Astrocyte (in vitro differentiated cells and primary cell): Measurements from ENCODE around the gene PPM1B. TPM values are rescaled to one million over a fixed set of nuclear protein-coding genes. Genes with fewer than 3 reads are reported as not detected.
A peak's percentile ranks its signal among the peaks of the same experiment; 100 is the strongest.
"Not testable (repeated sequence)": the region's sequence is repeated elsewhere in the genome, so short reads cannot be mapped to it uniquely, and the experiment has no call there.

ENCODE experiments used
- DNase-seq: peaks from one replicate; pipeline ENCODE4 v3.0.0-alpha.2; 2010; ENCODE audit warnings: low read depth
- FAIRE-seq: peaks from 2 replicates; lab custom pipeline; 2011; peaks lifted over from hg19 to GRCh38; lab: Jason Lieb, UNC
- H2AFZ ChIP-seq: 2 replicates; pipeline ENCODE4 v1.6.0; 2012; ENCODE audit warnings: low read depth, low read length, inconsistent platforms
- H3K27ac ChIP-seq: 2 replicates; pipeline ENCODE4 v1.5.1; 2011; ENCODE audit warnings: low read depth, low read length, inconsistent platforms
- H3K27me3 ChIP-seq: 2 replicates; pipeline ENCODE4 v1.6.0; 2011; ENCODE audit warnings: low read length, inconsistent platforms; ENCODE audit not compliant: insufficient read depth
- H3K36me3 ChIP-seq: 2 replicates; pipeline ENCODE4 v1.5.1; 2011; ENCODE audit warnings: low read length, inconsistent platforms; ENCODE audit not compliant: insufficient read depth
- H3K4me1 ChIP-seq: 2 replicates; pipeline ENCODE4 v1.5.1; 2011; ENCODE audit warnings: low read length, inconsistent platforms; ENCODE audit not compliant: insufficient read depth
- H3K4me2 ChIP-seq: 2 replicates; pipeline ENCODE4 v1.6.0; 2012; ENCODE audit warnings: low read length, inconsistent platforms
- H3K4me3 ChIP-seq: 2 replicates; pipeline ENCODE4 v1.5.1; 2011; ENCODE audit warnings: low read depth, mild to moderate bottlenecking, low read length, inconsistent platforms; ENCODE audit not compliant: insufficient read depth
- H3K79me2 ChIP-seq: 2 replicates; pipeline ENCODE4 v1.6.0; 2012; ENCODE audit warnings: mild to moderate bottlenecking, low read length, inconsistent platforms; ENCODE audit not compliant: insufficient read depth
- H3K9ac ChIP-seq: 2 replicates; pipeline ENCODE4 v1.6.0; 2012; ENCODE audit warnings: mild to moderate bottlenecking, low read length, inconsistent platforms
- H3K9me3 ChIP-seq: 2 replicates; pipeline ENCODE4 v1.5.1; 2012; ENCODE audit warnings: low read depth, mild to moderate bottlenecking, low read length, inconsistent platforms; ENCODE audit not compliant: insufficient read depth
- H4K20me1 ChIP-seq: 2 replicates; pipeline ENCODE4 v1.6.0; 2012; ENCODE audit warnings: low read length, inconsistent platforms; ENCODE audit not compliant: insufficient read depth
- H3K27ac Mint-ChIP-seq: one replicate; pipeline ENCODE4 v1.8.0; 2021; ENCODE audit warnings: mild to moderate bottlenecking, mixed read lengths; ENCODE audit not compliant: unreplicated experiment
- H3K27me3 Mint-ChIP-seq: one replicate; pipeline ENCODE4 v1.8.0; 2021; ENCODE audit warnings: low read depth, mixed read lengths; ENCODE audit not compliant: unreplicated experiment
- H3K36me3 Mint-ChIP-seq: one replicate; pipeline ENCODE4 v1.8.0; 2021; ENCODE audit warnings: low read depth, mixed read lengths; ENCODE audit not compliant: unreplicated experiment
- H3K4me1 Mint-ChIP-seq: one replicate; pipeline ENCODE4 v1.8.0; 2021; ENCODE audit warnings: low read depth, mixed read lengths; ENCODE audit not compliant: unreplicated experiment
- H3K4me3 Mint-ChIP-seq: one replicate; pipeline ENCODE4 v1.8.0; 2021; ENCODE audit warnings: mild to moderate bottlenecking, moderate library complexity, mixed read lengths; ENCODE audit not compliant: unreplicated experiment
- H3K9me3 Mint-ChIP-seq: one replicate; pipeline ENCODE4 v1.8.0; 2021; ENCODE audit warnings: mild to moderate bottlenecking, mixed read lengths; ENCODE audit not compliant: unreplicated experiment
- EZH2 ChIP-seq: IDR thresholded peaks from 2 replicates; pipeline ENCODE4 v1.6.1; 2012; ENCODE audit warnings: mild to moderate bottlenecking, low read length, inconsistent platforms; ENCODE audit not compliant: insufficient read depth
- total RNA-seq: library from RNA; stranded (reverse); gene quantifications from 2 replicates; pipeline ENCODE4 v1.2.1, GENCODE V29; 2021
- TF ChIP-seq, protein P1 (sequence below): IDR thresholded peaks from 2 replicates; pipeline ENCODE4 v1.5.1; 2011; ENCODE audit warnings: low read depth, mild to moderate bottlenecking, inconsistent platforms, low read length, moderate library complexity; ENCODE audit not compliant: insufficient read depth

Gene PPM1B
- total RNA-seq, 1 donor from 2014 or later: 39.4 TPM

DNA sequence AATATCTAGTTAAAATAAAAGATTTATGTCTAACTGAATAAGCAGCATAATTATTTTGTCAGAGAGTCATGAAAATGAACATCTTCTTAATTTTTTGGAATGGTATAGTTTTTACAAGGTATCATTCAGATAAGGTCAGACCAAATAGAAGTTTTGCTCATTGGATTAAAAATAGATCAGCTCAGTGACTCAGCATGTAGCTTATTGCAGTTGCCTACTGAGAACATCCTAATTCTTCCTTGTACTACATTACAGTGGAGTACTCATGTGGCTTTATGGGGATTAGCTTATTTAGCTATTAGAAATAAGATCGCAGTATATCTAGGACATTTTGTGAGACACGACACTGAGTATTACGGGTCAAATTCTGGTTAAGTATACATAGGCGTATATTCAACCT is 38.2 kb upstream of the PPM1B start:
- Mint-ChIP-seq H3K4me1 (peaks cover 11% of the 10 kb centered on the region), H3K9me3 (peaks cover 1% of the 10 kb centered on the region)
- H3K4me2 ChIP-seq: no peak overlapping the region

GRCh38 chr2:44131177-44131576 is 37.5 kb upstream of the PPM1B start:
- Histone ChIP-seq H3K9me3 (no peaks in the 10 kb centered on the region), H2AFZ (no peak overlapping the region), H3K27ac (no peak overlapping the region), H3K79me2 (no peaks in the 10 kb centered on the region), H4K20me1 (no peaks in the 10 kb centered on the region), H3K9ac (no peak overlapping the region), H3K4me3 (no peak overlapping the region), H3K4me2 (no peak overlapping the region), H3K4me1 (peaks cover 11% of the 10 kb centered on the region), H3K27me3 (no peaks in the 10 kb centered on the region), H3K36me3 (no peaks in the 10 kb centered on the region)
- Mint-ChIP-seq H3K9me3 (peaks cover 1% of the 10 kb centered on the region), H3K4me1 (peaks cover 18% of the 10 kb centered on the region), H3K27me3 (no peaks in the 10 kb centered on the region), H3K4me3 (no peak overlapping the region), H3K27ac (no peak overlapping the region), H3K36me3 (no peaks in the 10 kb centered on the region)
- no peak for FAIRE-seq
- no peak for DNase-seq
- TF ChIP-seq, protein P1, sequence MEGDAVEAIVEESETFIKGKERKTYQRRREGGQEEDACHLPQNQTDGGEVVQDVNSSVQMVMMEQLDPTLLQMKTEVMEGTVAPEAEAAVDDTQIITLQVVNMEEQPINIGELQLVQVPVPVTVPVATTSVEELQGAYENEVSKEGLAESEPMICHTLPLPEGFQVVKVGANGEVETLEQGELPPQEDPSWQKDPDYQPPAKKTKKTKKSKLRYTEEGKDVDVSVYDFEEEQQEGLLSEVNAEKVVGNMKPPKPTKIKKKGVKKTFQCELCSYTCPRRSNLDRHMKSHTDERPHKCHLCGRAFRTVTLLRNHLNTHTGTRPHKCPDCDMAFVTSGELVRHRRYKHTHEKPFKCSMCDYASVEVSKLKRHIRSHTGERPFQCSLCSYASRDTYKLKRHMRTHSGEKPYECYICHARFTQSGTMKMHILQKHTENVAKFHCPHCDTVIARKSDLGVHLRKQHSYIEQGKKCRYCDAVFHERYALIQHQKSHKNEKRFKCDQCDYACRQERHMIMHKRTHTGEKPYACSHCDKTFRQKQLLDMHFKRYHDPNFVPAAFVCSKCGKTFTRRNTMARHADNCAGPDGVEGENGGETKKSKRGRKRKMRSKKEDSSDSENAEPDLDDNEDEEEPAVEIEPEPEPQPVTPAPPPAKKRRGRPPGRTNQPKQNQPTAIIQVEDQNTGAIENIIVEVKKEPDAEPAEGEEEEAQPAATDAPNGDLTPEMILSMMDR: no peak
- no peak for TF ChIP-seq EZH2

More for the DNA sequence above, 38.2 kb upstream of the PPM1B start:
- no peak overlapping the region for H3K4me3 Mint-ChIP-seq
- FAIRE-seq: no peak
- no peak overlapping the region for H3K9ac ChIP-seq
- H3K9me3 ChIP-seq: no peaks in the 10 kb centered on the region
- H3K27ac Mint-ChIP-seq: no peak overlapping the region
- H3K27me3 ChIP-seq: no peaks in the 10 kb centered on the region
- DNase-seq: peak; percentile 50
- H2AFZ ChIP-seq: no peak overlapping the region
- no peak overlapping the region for H3K27ac ChIP-seq
- no peak overlapping the region for H3K4me3 ChIP-seq
- no peaks in the 10 kb centered on the region for H4K20me1 ChIP-seq
- peaks cover 5% of the 10 kb centered on the region for H3K4me1 ChIP-seq
- no peaks in the 10 kb centered on the region for H3K36me3 Mint-ChIP-seq
- no peaks in the 10 kb centered on the region for H3K36me3 ChIP-seq
- H3K27me3 Mint-ChIP-seq: no peaks in the 10 kb centered on the region
- no peaks in the 10 kb centered on the region for H3K79me2 ChIP-seq
- TF ChIP-seq EZH2: no peak
- TF ChIP-seq, protein P1: no peak

- H3K36me3 Mint-ChIP-seq, H3K36me3 ChIP-seq, H2AFZ ChIP-seq, H3K27ac ChIP-seq, H3K4me3 Mint-ChIP-seq, H3K9me3 ChIP-seq, H3K27me3 ChIP-seq, H3K4me3 ChIP-seq, H3K9me3 Mint-ChIP-seq, FAIRE-seq, H3K27me3 Mint-ChIP-seq, H4K20me1 ChIP-seq, H3K79me2 ChIP-seq, H3K9ac ChIP-seq, H3K4me2 ChIP-seq, H3K27ac Mint-ChIP-seq, DNase-seq: not testable (repeated sequence)
- peaks cover 16% of the 10 kb centered on the region for H3K4me1 ChIP-seq
- H3K4me1 Mint-ChIP-seq: peaks cover 27% of the 10 kb centered on the region
These were observed 35.1 kb upstream of the PPM1B start for GRCh38 chr2:44133602-44134001.
